Kidney (tissue), 14 donors: Measurements from ENCODE around the gene CP. TPM values are rescaled to one million over a fixed set of nuclear protein-coding genes. Genes with fewer than 3 reads are reported as not detected.

Source experiments
- DNase-seq, 5 donors: peaks; one replicate each; pipeline ENCODE4 v3.0.0-alpha.2; 2013 to 2020
- FAIRE-seq: peaks from 2 replicates; lab custom pipeline; 2012; peaks lifted over from hg19 to GRCh38; lab: Jason Lieb, UNC
- H3K27ac ChIP-seq, 2 donors: one replicate each; pipeline ENCODE4 v1.7.0; 2013; ENCODE audit warnings: low read depth in 2 of 2, low read length in 2 of 2, inconsistent platforms in 1 of 2
- H3K27me3 ChIP-seq: one replicate; pipeline ENCODE4 v1.7.1; 2013; ENCODE audit warnings: low read length, inconsistent platforms; ENCODE audit not compliant: control insufficient read depth, insufficient read depth
- H3K36me3 ChIP-seq, 3 donors: one replicate each; pipeline versions ENCODE4 v1.7.0 to v1.7.1; 2013; ENCODE audit warnings: low read length in 3 of 3, control low read depth in 1 of 3, inconsistent platforms in 1 of 3; ENCODE audit not compliant: insufficient read depth in 3 of 3, control insufficient read depth in 2 of 3
- H3K4me1 ChIP-seq, 3 donors: one replicate each; pipeline versions ENCODE4 v1.7.0 to v1.7.1; 2013; ENCODE audit warnings: low read length in 3 of 3, inconsistent platforms in 1 of 3, low read depth in 1 of 3; ENCODE audit not compliant: control insufficient read depth in 2 of 3, insufficient read depth in 2 of 3
- H3K4me3 ChIP-seq, 3 donors: one replicate each; pipeline versions ENCODE4 v1.7.0 to v1.8.1; 2013; ENCODE audit warnings: low read length in 3 of 3, control low read depth in 1 of 3, inconsistent platforms in 1 of 3
- H3K9ac ChIP-seq, 3 donors: one replicate each; pipeline versions ENCODE4 v1.7.0 to v1.7.1; 2013; ENCODE audit warnings: low read length in 3 of 3, control low read depth in 1 of 3, inconsistent platforms in 1 of 3
- H3K9me3 ChIP-seq, 3 donors: one replicate each; pipeline versions ENCODE4 v1.7.0 to v1.7.1; 2013; ENCODE audit warnings: low read length in 3 of 3, control low read depth in 1 of 3, inconsistent platforms in 1 of 3; ENCODE audit not compliant: control insufficient read depth in 2 of 3, insufficient read depth in 1 of 3
- intact Hi-C: fragments of 100-400 bp; cut with DNase I; formaldehyde crosslinking; loops from one replicate; pipeline ENCODE4 v1.11.1; 2022
- polyA plus RNA-seq: library from polyadenylated mRNA; stranded (reverse); fragments of 350-450 nt; fragmentation: Illumina TruSeq; extraction: RNeasy Lipid Tissue Mini Kit (QIAGEN cat#74804); gene quantifications from one replicate; pipeline ENCODE4 v1.2.3, GENCODE V29; 2014; ENCODE audit warnings: low read depth, low replicate concordance; ENCODE audit not compliant: insufficient read depth
- total RNA-seq: library from RNA; stranded (reverse); fragmentation: NEBNext Ultra II Directional; extraction: Animal tissue kit (Norgen Biotek cat#: 25700); gene quantifications from one replicate; pipeline ENCODE4 v1.2.1, GENCODE V29; 2021
- TF ChIP-seq, protein P1 (sequence below): IDR thresholded peaks from 3 replicates; pipeline ENCODE4 v1.5.1; 2012; ENCODE audit warnings: mild to moderate bottlenecking, moderate library complexity, borderline replicate concordance; ENCODE audit not compliant: insufficient read depth; ENCODE audit errors: extremely low read depth
- donor health status: control.
- donor health status: control.
- donor health status: control.
- donor health status: control.
- donor health status: control.
- donor health status: DM: yes; HTN: yes; CAD: no.
- donor health status: Normal renal cell carcinoma (clear cell type).

The CP gene
- total and polyA plus RNA-seq, 2 donors from 2014 or later: 5.3 to 72.1 TPM

DNA sequence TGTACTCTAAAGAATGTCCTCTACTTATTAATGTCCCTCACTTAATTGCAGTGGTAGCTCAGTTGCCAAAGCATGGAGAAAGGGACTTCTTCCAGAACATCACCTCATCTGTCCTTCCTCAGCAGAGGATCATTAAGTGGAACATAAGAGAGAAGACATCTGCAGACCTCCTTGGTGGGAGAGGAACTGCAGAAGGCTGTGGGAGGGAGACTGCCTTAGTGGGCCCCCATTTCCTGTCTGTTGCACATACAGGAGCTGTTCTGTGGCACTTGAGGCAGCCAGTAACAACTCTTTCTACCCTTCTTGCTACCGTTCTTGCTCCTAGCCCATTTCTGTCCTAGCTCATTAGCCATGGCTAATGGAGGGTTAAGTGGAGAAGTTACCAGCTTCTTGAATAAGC lies 58.6 kb downstream of the CP start:
- TF ChIP-seq, protein P1, sequence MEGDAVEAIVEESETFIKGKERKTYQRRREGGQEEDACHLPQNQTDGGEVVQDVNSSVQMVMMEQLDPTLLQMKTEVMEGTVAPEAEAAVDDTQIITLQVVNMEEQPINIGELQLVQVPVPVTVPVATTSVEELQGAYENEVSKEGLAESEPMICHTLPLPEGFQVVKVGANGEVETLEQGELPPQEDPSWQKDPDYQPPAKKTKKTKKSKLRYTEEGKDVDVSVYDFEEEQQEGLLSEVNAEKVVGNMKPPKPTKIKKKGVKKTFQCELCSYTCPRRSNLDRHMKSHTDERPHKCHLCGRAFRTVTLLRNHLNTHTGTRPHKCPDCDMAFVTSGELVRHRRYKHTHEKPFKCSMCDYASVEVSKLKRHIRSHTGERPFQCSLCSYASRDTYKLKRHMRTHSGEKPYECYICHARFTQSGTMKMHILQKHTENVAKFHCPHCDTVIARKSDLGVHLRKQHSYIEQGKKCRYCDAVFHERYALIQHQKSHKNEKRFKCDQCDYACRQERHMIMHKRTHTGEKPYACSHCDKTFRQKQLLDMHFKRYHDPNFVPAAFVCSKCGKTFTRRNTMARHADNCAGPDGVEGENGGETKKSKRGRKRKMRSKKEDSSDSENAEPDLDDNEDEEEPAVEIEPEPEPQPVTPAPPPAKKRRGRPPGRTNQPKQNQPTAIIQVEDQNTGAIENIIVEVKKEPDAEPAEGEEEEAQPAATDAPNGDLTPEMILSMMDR: no peak
- DNase-seq (no peak), FAIRE-seq (no peak)
- Histone ChIP-seq H3K27ac (no peak overlapping the region), H3K9me3 (no peaks in the 10 kb centered on the region), H3K9ac (no peak overlapping the region), H3K27me3 (no peaks in the 10 kb centered on the region), H3K4me1 (no peaks in the 10 kb centered on the region), H3K4me3 (no peak overlapping the region), H3K36me3 (peaks cover 2 to 45% (median 21%) of the 10 kb centered on the region in 3 donors)
- intact Hi-C loops: no loop called here

DNA sequence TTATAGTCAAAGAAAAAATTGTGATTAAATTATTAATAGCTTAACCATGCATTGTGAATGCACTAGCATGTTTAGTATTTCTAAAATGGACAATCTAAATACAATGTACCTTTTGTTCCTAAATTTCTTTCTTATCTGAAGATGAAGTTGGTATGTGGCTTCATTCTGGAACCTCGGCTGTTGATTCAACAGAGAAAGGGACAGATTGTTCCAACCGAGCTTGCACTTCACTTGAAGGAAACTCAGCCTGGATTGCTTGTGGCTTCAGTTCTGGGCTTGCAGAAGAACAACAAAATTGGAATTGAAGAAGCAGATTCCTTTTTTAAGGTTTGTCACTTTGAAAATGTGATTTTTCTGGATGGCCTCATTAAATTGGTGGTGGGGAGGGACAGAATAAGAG lies 59.6 kb downstream of the CP start:
- FAIRE-seq (no peak), DNase-seq (no peak)
- Histone ChIP-seq H3K4me3 (no peak overlapping the region), H3K27me3 (no peaks in the 10 kb centered on the region), H3K9ac (no peak overlapping the region), H3K9me3 (no peaks in the 10 kb centered on the region), H3K36me3 (peaks cover 6 to 42% (median 17%) of the 10 kb centered on the region in 3 donors), H3K4me1 (no peaks in the 10 kb centered on the region), H3K27ac (no peak overlapping the region)
- TF ChIP-seq, protein P1: no peak
- intact Hi-C loops: no loop called here

DNA sequence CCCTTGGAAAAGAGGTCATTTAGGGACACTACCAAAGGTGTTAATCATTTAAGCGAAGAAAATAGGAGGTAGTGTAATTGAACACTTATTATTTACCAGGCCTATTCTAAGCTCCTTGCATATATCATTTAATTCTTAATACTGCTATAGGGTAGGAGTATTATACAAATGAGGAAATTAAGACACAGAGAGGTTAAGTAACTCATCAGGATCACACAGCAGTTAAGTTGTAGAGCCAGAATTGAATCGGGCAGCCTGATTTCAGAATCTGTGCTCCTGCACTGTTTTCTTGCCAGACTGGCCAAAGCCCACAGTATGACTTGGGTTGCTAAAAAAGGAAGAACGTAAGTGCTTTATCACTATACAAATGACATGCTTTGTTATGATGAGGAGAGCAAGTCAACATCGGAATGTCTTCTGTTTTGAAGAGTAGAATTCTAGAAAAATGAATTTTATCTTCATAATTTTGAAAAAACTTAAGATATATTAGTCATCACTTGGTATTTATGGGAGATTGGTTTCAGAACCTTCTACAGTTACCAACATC lies 60.8 kb downstream of the CP start:
- no peak for DNase-seq
- H3K4me1 ChIP-seq: no peaks in the 10 kb centered on the region
- no peak overlapping the region for H3K27ac ChIP-seq
- no peak overlapping the region for H3K4me3 ChIP-seq
- TF ChIP-seq, protein P1: no peak
- no peaks in the 10 kb centered on the region for H3K27me3 ChIP-seq
- no peaks in the 10 kb centered on the region for H3K9me3 ChIP-seq
- no peak for FAIRE-seq
- intact Hi-C loops: no loop called here
- H3K36me3 ChIP-seq: peaks cover 6 to 40% (median 14%) of the 10 kb centered on the region in 3 donors
- H3K9ac ChIP-seq: no peak overlapping the region

DNA sequence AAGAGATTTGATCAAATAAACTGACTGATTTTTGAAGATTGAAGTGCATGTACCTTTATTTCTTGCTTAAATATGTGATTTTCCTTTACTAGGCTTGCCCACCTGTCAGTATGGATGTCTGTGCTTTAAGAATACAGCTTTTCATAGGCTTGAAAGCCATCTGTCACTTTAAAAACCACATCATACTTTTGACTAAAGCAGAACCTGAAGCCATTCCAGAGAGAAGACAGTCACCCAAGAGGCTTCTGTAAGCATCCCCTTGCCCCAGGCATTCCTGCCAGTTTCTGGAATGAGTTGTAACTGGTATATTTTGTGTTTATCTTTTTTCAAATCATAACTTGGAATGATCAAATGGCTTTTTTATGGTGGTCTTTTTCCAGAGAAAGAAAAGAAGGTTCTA lies 68.2 kb downstream of the CP start:
- FAIRE-seq (no peak), DNase-seq (no peak)
- intact Hi-C loops: no loop called here
- no peaks in the 10 kb centered on the region for H3K27me3 ChIP-seq
- TF ChIP-seq, protein P1: no peak
- H3K36me3 ChIP-seq: peaks cover 8 to 17% (median 13%) of the 10 kb centered on the region in 3 donors
- H3K4me1 ChIP-seq: peaks cover 0 to 2% (median 2%) of the 10 kb centered on the region in 3 donors
- H3K4me3 ChIP-seq: no peak overlapping the region
- H3K9me3 ChIP-seq: no peaks in the 10 kb centered on the region
- no peak overlapping the region for H3K27ac ChIP-seq
- no peak overlapping the region for H3K9ac ChIP-seq
